Measurements from ENCODE around the gene MOSMO. TPM values are rescaled to one million over a fixed set of nuclear protein-coding genes. Genes with fewer than 3 reads are reported as not detected.

MOSMO gene
- total and polyA plus RNA-seq, 2 of the 13 experiments (the other 11 are each of a cell fraction or from before 2014, with no cell fraction given): 26.7 to 32.6 TPM

- TF ChIP-seq ZNF646 (CRISPR knock-in tag; IDR thresholded peaks at IDR 0.05) (no peak), PITX1 (CRISPR knock-in tag; IDR thresholded peaks at IDR 0.05) (peak; percentile 32; the same call in 1 of the 2 replicates), ZNF276 (CRISPR knock-in tag; IDR thresholded peaks at IDR 0.05; ENCODE audit: low read depth) (peak; percentile 88), NONO (IDR thresholded peaks at IDR 0.05) (no peak), NONO (CRISPR knock-in tag; conservative IDR thresholded peaks at IDR 0.05) (peak; percentile 41; the same call in 1 of the 2 replicates), ZMYM4 (CRISPR knock-in tag; IDR thresholded peaks at IDR 0.05) (peak; percentile 59), XRCC5 (optimal IDR thresholded peaks at IDR 0.05; ENCODE audit: low read length) (peak; percentile 86), ZFP36L1 (CRISPR knock-in tag; IDR thresholded peaks at IDR 0.05) (peak; percentile 59; the same call in 1 of the 2 replicates), NR2C2 (CRISPR knock-in tag; IDR thresholded peaks at IDR 0.05; ENCODE audit: borderline replicate concordance) (peak; percentile 98), AHR (CRISPR knock-in tag; IDR thresholded peaks at IDR 0.05) (no peak), ZSCAN20 (CRISPR knock-in tag; IDR thresholded peaks at IDR 0.05; ENCODE audit: borderline replicate concordance) (0 out of 2 replicates have a peak, but pooled peaks have one; percentile 43), PLSCR1 (CRISPR knock-in tag; IDR thresholded peaks at IDR 0.05; ENCODE audit: borderline replicate concordance) (no peak), ATF5 (CRISPR knock-in tag; IDR thresholded peaks at IDR 0.05; ENCODE audit: low read depth) (no peak), ZMYM3 (CRISPR knock-in tag; IDR thresholded peaks at IDR 0.05) (peak; percentile 74), DPF2 (CRISPR knock-in tag; IDR thresholded peaks at IDR 0.05; ENCODE audit: borderline replicate concordance, low read depth) (no peak), ASH2L (IDR thresholded peaks at IDR 0.05; ENCODE audit: insufficient read length, low read depth, low read length) (peak; percentile 98)
- TF ChIP-seq, protein P1, sequence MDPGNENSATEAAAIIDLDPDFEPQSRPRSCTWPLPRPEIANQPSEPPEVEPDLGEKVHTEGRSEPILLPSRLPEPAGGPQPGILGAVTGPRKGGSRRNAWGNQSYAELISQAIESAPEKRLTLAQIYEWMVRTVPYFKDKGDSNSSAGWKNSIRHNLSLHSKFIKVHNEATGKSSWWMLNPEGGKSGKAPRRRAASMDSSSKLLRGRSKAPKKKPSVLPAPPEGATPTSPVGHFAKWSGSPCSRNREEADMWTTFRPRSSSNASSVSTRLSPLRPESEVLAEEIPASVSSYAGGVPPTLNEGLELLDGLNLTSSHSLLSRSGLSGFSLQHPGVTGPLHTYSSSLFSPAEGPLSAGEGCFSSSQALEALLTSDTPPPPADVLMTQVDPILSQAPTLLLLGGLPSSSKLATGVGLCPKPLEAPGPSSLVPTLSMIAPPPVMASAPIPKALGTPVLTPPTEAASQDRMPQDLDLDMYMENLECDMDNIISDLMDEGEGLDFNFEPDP (CRISPR knock-in tag; conservative IDR thresholded peaks at IDR 0.05): 0 out of 2 replicates have a peak, but pooled peaks have one; percentile 50
Measured at GRCh38 chr16:22007509-22008214, at the start of gene MOSMO (continued).

Measured in HepG2 (cell line).